ENCODE data around the gene DNAJA2.

The DNAJA2 gene

GRCh38 chr16:46950009-46950408 is 23.5 kb downstream of the DNAJA2 start:
- Histone ChIP-seq H3K4me3 (ENCODE audit: low read length, poor library complexity, severe bottlenecking) (no peak overlapping the region), H3K36me3 (ENCODE audit: insufficient read depth, low read length) (peaks cover 7% of the 10 kb centered on the region; the same call in 1 of the 2 replicates), H3F3A (ENCODE audit: low read depth) (no peaks in the 10 kb centered on the region), H3K79me2 (ENCODE audit: insufficient read depth, low read length) (no peaks in the 10 kb centered on the region), H4K20me1 (ENCODE audit: insufficient read depth, low read length, poor library complexity, severe bottlenecking) (no peaks in the 10 kb centered on the region), H3K27me3 (ENCODE audit: insufficient read depth, low read length, poor library complexity, severe bottlenecking) (no peaks in the 10 kb centered on the region), H3K4me2 (ENCODE audit: low read depth, low read length, poor library complexity, severe bottlenecking) (no peak overlapping the region), H3K9me2 (replicated peaks; ENCODE audit: low read depth, low read length) (no peaks in the 10 kb centered on the region), H2AFZ (ENCODE audit: low read length) (no peak overlapping the region), H3K9me3 (ENCODE audit: insufficient read depth, low read depth, low read length) (no peaks in the 10 kb centered on the region), H3K9ac (ENCODE audit: low read depth, low read length, poor library complexity, severe bottlenecking) (no peak overlapping the region), H3K4me1 (ENCODE audit: insufficient read depth, low read length, poor library complexity, severe bottlenecking) (no peaks in the 10 kb centered on the region)
- TF ChIP-seq, protein P1, sequence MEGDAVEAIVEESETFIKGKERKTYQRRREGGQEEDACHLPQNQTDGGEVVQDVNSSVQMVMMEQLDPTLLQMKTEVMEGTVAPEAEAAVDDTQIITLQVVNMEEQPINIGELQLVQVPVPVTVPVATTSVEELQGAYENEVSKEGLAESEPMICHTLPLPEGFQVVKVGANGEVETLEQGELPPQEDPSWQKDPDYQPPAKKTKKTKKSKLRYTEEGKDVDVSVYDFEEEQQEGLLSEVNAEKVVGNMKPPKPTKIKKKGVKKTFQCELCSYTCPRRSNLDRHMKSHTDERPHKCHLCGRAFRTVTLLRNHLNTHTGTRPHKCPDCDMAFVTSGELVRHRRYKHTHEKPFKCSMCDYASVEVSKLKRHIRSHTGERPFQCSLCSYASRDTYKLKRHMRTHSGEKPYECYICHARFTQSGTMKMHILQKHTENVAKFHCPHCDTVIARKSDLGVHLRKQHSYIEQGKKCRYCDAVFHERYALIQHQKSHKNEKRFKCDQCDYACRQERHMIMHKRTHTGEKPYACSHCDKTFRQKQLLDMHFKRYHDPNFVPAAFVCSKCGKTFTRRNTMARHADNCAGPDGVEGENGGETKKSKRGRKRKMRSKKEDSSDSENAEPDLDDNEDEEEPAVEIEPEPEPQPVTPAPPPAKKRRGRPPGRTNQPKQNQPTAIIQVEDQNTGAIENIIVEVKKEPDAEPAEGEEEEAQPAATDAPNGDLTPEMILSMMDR (conservative IDR thresholded peaks at IDR 0.05; ENCODE audit: low read length) = no peak
- no peak for TF ChIP-seq EZH2phosphoT487 (IDR thresholded peaks at IDR 0.05; ENCODE audit: borderline replicate concordance)

DNA sequence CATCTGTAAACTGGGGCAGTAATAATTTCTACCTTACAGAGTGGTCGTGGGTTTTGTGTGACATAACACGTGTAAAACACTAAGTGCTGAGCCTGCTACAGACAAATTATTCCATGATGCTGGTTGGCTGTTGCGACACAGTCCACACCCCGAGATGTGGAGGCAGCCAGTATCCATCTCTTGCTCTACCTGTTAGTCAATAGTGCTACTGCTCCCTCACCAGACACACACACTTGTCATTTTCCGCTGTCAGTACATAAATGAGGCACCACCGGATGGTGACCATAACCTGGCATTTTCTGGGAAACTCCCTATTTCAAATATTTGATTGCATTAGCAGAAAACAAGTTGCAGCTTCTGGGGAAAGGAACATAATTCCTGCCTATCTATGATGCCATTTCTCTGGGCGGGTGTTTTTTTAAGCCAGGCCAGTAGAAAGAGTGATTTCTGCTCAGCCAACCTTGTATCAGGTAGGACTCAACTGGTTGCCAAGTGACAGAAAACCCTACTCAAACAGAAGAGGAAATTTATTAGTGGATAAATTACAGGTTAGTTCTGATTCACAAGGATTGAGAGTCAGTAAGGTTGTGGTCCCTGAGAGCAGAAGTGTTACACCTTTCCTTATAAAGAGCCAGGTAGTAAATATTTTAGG is 24.1 kb downstream of the DNAJA2 start:
- Histone ChIP-seq H3K36me3 (ENCODE audit: insufficient read depth, low read length) (peaks cover under 1% of the 10 kb centered on the region; the same call in 1 of the 2 replicates), H2AFZ (ENCODE audit: low read length) (no peak overlapping the region), H3K27me3 (ENCODE audit: insufficient read depth, low read length, poor library complexity, severe bottlenecking) (no peaks in the 10 kb centered on the region), H3K4me2 (ENCODE audit: low read depth, low read length, poor library complexity, severe bottlenecking) (no peak overlapping the region), H3K4me3 (ENCODE audit: low read length, poor library complexity, severe bottlenecking) (no peak overlapping the region), H3K9me2 (replicated peaks; ENCODE audit: low read depth, low read length) (no peaks in the 10 kb centered on the region), H3K4me1 (ENCODE audit: insufficient read depth, low read length, poor library complexity, severe bottlenecking) (no peaks in the 10 kb centered on the region), H3K9ac (ENCODE audit: low read depth, low read length, poor library complexity, severe bottlenecking) (no peak overlapping the region), H4K20me1 (ENCODE audit: insufficient read depth, low read length, poor library complexity, severe bottlenecking) (no peaks in the 10 kb centered on the region), H3K9me3 (ENCODE audit: insufficient read depth, low read depth, low read length) (no peaks in the 10 kb centered on the region), H3K79me2 (ENCODE audit: insufficient read depth, low read length) (no peaks in the 10 kb centered on the region), H3F3A (ENCODE audit: low read depth) (no peaks in the 10 kb centered on the region)
- no peak for TF ChIP-seq EZH2phosphoT487 (IDR thresholded peaks at IDR 0.05; ENCODE audit: borderline replicate concordance)
- TF ChIP-seq, protein P1 (conservative IDR thresholded peaks at IDR 0.05; ENCODE audit: low read length) = no peak

GRCh38 chr16:46948548-46949166 is 24.8 kb downstream of the DNAJA2 start:
- no peak overlapping the region for H3K4me3 ChIP-seq (ENCODE audit: low read length, poor library complexity, severe bottlenecking)
- no peak for TF ChIP-seq EZH2phosphoT487 (IDR thresholded peaks at IDR 0.05; ENCODE audit: borderline replicate concordance)
- TF ChIP-seq, protein P1 (conservative IDR thresholded peaks at IDR 0.05; ENCODE audit: low read length) = no peak
- no peaks in the 10 kb centered on the region for H3K27me3 ChIP-seq (ENCODE audit: insufficient read depth, low read length, poor library complexity, severe bottlenecking)
- H2AFZ ChIP-seq (ENCODE audit: low read length) = no peak overlapping the region
- H3K9me3 ChIP-seq (ENCODE audit: insufficient read depth, low read depth, low read length) = no peaks in the 10 kb centered on the region
- no peaks in the 10 kb centered on the region for H3K4me1 ChIP-seq (ENCODE audit: insufficient read depth, low read length, poor library complexity, severe bottlenecking)
- no peaks in the 10 kb centered on the region for H3K36me3 ChIP-seq (ENCODE audit: insufficient read depth, low read length)
- H3K4me2 ChIP-seq (ENCODE audit: low read depth, low read length, poor library complexity, severe bottlenecking) = no peak overlapping the region
- H3K9ac ChIP-seq (ENCODE audit: low read depth, low read length, poor library complexity, severe bottlenecking) = no peak overlapping the region
- H4K20me1 ChIP-seq (ENCODE audit: insufficient read depth, low read length, poor library complexity, severe bottlenecking) = no peaks in the 10 kb centered on the region
- H3F3A ChIP-seq (ENCODE audit: low read depth) = no peaks in the 10 kb centered on the region
- no peaks in the 10 kb centered on the region for H3K79me2 ChIP-seq (ENCODE audit: insufficient read depth, low read length)
- H3K9me2 ChIP-seq (replicated peaks; ENCODE audit: low read depth, low read length) = no peaks in the 10 kb centered on the region

Data from Loucy (cell line).